Esophagus squamous epithelium (tissue), 5 donors: Measurements from ENCODE around the gene PTPRN2. TPM values are rescaled to one million over a fixed set of nuclear protein-coding genes. Genes with fewer than 3 reads are reported as not detected.

Source experiments
- DNase-seq: peaks from one replicate; lab custom pipeline; 2025; lab: John Stamatoyannopoulos, UW
- H3K27ac ChIP-seq, 4 donors: fragments of 200-600 bp; sonication (generic); one replicate each; pipeline ENCODE4 v1.5.1; 2016 to 2019; ENCODE audit warnings: mild to moderate bottlenecking in 1 of 4
- H3K27me3 ChIP-seq, 4 donors: fragments of 200-600 bp; sonication (generic); 1 replicate in 3 of 4; 2 replicates in 1 of 4; pipeline versions ENCODE4 v1.5.1 to v1.6.0; 2017 to 2021; ENCODE audit warnings: antibody characterized with exemption in 1 of 4
- H3K36me3 ChIP-seq, 3 donors: fragments of 200-600 bp; sonication (generic); one replicate each; pipeline ENCODE4 v1.5.1; 2016 to 2019
- H3K4me1 ChIP-seq, 3 donors: fragments of 200-600 bp; sonication (generic); one replicate each; pipeline ENCODE4 v1.5.1; 2017 to 2019
- H3K4me3 ChIP-seq, 4 donors: fragments of 200-600 bp; sonication (generic); 1 replicate in 3 of 4; 2 replicates in 1 of 4; pipeline ENCODE4 v1.5.1; 2016 to 2019; ENCODE audit warnings: mild to moderate bottlenecking in 2 of 4, moderate library complexity in 1 of 4
- H3K9me3 ChIP-seq, 3 donors: fragments of 200-600 bp; sonication (generic); one replicate each; pipeline ENCODE4 v1.5.1; 2016 to 2019
- POLR2A ChIP-seq, 4 donors: fragments of 450-650 bp; IDR thresholded peaks; one replicate each; pipeline ENCODE4 v1.6.1; 2017; ENCODE audit warnings: antibody characterized with exemption in 4 of 4, mild to moderate bottlenecking in 4 of 4, moderate library complexity in 3 of 4
- WGBS, 2 donors: methylation state at CpG; one replicate each; pipeline ENCODE4 v1.1.5; 2018; 5-methylcytosine and 5-hydroxymethylcytosine counted together
- intact Hi-C: fragments of 100-400 bp; cut with DNase I; formaldehyde crosslinking; loops from one replicate; pipeline ENCODE4 v1.15.0; 2022
- total RNA-seq, 4 donors: library from RNA; depleted of rRNA; stranded (reverse); fragments of >200 nt; gene quantifications; one replicate each; pipeline ENCODE4 v1.1.0, GENCODE V29; 2016
- TF ChIP-seq, protein P1 (sequence below), 6 experiments: fragments of 450-650 bp in 4 of 6; fragments of 200-600 bp in 2 of 6; sonication (generic) in 2 of 6; IDR thresholded peaks; one replicate each; pipeline ENCODE4 v1.5.1; 2016 to 2019; ENCODE audit warnings: antibody characterized with exemption in 6 of 6, mild to moderate bottlenecking in 4 of 6, moderate library complexity in 4 of 6
- donor health status: DM: yes; HTN: yes; CAD: no.

The PTPRN2 gene
- total RNA-seq, 4 donors from 2014 or later: 0.38 to 2.7 (median 1.0) TPM

DNA sequence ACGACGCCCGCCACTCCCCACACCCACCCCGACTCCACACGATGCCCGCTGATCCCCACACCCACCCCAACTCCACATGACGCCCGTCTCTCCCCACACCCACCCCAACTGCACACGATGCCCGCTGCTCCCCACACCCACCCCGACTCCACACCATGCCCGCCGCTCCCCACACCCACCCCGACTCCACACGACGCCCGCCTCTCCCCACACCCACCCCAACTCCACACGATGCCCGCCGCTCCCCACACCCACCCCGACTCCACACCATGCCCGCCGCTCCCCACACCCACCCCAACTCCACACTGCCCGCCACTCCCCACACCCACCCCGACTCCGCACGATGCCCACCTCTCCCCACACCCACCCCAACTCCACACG is 933.8 kb downstream of the PTPRN2 start:
- no peak for DNase-seq
- Histone ChIP-seq H3K27me3 (no peaks in the 10 kb centered on the region), H3K36me3 (no peaks in the 10 kb centered on the region), H3K9me3 (no peaks in the 10 kb centered on the region), H3K4me1 (no peaks in the 10 kb centered on the region), H3K4me3 (no peak overlapping the region), H3K27ac (no peak overlapping the region)
- intact Hi-C loops: no loop called here
- TF ChIP-seq, protein P1, sequence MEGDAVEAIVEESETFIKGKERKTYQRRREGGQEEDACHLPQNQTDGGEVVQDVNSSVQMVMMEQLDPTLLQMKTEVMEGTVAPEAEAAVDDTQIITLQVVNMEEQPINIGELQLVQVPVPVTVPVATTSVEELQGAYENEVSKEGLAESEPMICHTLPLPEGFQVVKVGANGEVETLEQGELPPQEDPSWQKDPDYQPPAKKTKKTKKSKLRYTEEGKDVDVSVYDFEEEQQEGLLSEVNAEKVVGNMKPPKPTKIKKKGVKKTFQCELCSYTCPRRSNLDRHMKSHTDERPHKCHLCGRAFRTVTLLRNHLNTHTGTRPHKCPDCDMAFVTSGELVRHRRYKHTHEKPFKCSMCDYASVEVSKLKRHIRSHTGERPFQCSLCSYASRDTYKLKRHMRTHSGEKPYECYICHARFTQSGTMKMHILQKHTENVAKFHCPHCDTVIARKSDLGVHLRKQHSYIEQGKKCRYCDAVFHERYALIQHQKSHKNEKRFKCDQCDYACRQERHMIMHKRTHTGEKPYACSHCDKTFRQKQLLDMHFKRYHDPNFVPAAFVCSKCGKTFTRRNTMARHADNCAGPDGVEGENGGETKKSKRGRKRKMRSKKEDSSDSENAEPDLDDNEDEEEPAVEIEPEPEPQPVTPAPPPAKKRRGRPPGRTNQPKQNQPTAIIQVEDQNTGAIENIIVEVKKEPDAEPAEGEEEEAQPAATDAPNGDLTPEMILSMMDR (IDR thresholded peaks at IDR 0.05): no peak
- no peak for TF ChIP-seq POLR2A (IDR thresholded peaks at IDR 0.05)
- 77% methylated on average over 3 of the region's 28 CpGs; no CpG with 5 or more reads in 1 of the 2 donors for WGBS, 2 donors

DNA sequence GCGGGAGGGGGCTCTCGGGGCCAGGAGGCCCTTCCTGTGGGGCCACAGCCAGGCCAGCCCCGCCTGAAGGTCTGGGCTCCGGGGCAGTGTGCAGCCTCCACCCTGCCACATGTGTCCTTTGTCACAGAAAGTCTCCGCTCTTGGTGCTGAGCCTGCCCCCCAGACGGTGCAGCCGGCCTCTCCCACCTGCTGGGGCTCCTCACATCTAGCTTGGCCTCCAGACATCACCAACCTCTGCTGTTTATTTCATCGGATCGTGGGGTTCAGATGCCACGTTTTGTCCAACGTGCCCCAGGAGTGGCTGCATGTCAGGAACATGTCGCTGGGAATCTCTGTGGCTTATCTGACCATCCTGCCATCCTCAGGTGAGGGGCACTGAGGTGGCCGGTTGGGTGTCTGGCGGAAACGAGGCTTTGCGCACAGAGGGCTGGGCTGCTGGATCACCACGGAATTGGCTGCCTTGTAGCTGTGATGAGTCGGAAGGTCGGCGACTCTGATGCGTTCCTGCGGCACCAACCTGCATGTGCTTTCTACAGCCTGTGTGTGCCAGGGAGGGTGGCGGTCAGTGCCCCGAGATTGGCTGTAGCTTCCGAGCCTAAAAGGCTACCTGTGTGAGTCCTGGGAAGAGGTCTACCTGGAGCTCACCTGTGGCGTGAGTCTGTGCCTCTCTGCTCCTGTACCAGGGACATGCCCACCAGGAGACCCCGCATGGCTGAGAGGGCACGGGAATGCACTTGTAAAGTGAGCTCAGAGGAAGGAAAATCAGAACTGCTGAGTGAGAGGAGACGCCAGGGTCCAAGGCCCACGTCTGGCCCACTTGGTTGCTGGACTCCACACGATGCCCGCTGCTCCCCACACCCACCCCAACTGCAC is 934.4 kb downstream of the PTPRN2 start:
- H3K4me3 ChIP-seq: no peak overlapping the region
- intact Hi-C loops: no loop called here
- TF ChIP-seq POLR2A (IDR thresholded peaks at IDR 0.05): no peak
- TF ChIP-seq, protein P1 (IDR thresholded peaks at IDR 0.05): no peak
- no peaks in the 10 kb centered on the region for H3K4me1 ChIP-seq
- DNase-seq: no peak
- H3K27ac ChIP-seq: no peak overlapping the region
- WGBS, 2 donors: 80 to 86% methylated on average over 4 to 10 of the region's 32 CpGs
- H3K36me3 ChIP-seq: no peaks in the 10 kb centered on the region
- no peaks in the 10 kb centered on the region for H3K9me3 ChIP-seq
- H3K27me3 ChIP-seq: no peaks in the 10 kb centered on the region

DNA sequence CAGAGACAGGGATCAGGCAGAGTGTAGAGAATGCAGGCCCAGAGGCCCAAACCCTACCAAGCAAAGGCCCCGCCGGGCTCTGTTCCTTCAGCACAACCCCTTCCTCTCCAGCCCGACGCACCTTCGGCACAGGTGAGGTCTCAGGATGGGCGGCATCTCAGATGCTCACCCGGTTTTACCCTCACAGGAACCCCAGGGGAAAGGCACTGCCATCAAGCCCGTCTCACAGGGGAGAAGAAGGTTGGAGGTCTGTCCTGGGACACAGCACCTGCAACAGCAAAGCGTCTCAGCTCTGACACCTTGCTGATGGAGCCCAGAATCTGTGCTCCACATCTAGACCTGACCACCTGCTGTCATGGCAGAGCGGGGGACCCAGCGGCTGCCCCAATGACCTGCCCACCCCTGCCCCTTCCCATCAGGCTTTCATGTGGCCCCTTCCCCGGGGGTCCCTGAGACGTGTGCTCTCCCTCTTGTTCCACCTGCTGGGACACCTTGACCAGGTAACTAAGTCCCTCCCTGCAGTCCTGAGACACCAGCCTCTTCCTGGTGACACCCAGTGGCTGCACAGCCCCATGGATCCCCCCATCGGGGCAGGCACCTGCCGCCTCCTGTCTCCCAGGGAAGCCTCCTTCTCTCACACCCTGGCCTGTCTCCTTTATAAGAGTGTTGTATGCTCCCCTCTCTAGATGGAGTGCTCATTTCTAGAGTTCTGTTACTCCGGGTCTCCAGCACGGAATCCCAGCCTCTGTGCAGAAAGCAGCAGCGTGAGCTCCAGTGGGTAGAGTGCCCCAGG is 935.3 kb downstream of the PTPRN2 start:
- intact Hi-C loops: no loop called here
- no peak for TF ChIP-seq POLR2A (IDR thresholded peaks at IDR 0.05)
- TF ChIP-seq, protein P1 (IDR thresholded peaks at IDR 0.05): no peak
- Histone ChIP-seq H3K4me1 (no peaks in the 10 kb centered on the region), H3K27me3 (no peaks in the 10 kb centered on the region), H3K27ac (no peak overlapping the region), H3K36me3 (no peaks in the 10 kb centered on the region), H3K9me3 (no peaks in the 10 kb centered on the region), H3K4me3 (no peak overlapping the region)
- no peak for DNase-seq
- WGBS, 2 donors: 86 to 96% methylated on average over 4 of the region's 18 CpGs

DNA sequence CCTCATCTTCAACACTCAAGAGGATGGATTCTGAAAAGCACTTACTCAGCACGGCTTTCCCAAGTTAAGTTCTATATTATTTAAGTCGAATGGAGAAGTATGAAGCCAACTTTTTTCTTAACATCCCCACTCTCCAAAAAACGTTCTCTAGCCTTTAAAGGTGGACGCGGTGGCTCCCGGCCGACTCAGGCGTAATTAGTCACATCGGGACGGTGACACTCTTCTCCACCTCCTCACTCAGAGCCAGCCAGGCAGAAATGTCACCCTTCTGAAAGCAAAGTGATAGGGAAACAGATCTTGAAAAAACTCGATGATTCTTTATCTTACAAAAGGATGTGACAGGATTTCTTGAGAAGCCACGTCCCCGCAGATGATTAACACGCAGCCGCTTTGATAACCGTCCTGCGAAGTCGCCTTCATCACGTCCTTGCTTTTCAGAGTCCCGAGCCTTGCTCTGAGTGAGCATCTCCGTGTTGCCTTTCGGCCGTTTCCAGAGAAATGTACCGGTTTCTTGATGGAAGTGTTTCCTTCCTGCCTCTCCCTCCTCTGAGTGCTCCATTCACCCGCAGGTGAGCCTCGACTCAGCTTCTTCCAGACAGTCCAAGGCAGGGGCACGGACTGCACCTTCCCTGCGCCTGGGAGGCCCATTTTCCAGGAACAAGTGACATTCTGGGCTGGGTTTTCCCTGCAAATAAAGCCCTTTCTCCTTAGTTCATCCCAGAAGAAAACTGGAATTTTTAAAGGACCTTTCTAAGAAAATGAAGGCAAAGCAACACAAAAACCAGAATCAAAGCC is 936.1 kb downstream of the PTPRN2 start:
- 80 to 87% methylated on average over 26 to 27 of the region's 28 CpGs for WGBS, 2 donors
- intact Hi-C loops: no loop called here
- Histone ChIP-seq H3K36me3 (no peaks in the 10 kb centered on the region), H3K9me3 (no peaks in the 10 kb centered on the region), H3K27ac (no peak overlapping the region), H3K27me3 (no peaks in the 10 kb centered on the region), H3K4me3 (no peak overlapping the region), H3K4me1 (no peaks in the 10 kb centered on the region)
- no peak for DNase-seq
- TF ChIP-seq, protein P1 (IDR thresholded peaks at IDR 0.05): no peak
- TF ChIP-seq POLR2A (IDR thresholded peaks at IDR 0.05): no peak
